Measurements from ENCODE around the gene LRRK1.

DNA sequence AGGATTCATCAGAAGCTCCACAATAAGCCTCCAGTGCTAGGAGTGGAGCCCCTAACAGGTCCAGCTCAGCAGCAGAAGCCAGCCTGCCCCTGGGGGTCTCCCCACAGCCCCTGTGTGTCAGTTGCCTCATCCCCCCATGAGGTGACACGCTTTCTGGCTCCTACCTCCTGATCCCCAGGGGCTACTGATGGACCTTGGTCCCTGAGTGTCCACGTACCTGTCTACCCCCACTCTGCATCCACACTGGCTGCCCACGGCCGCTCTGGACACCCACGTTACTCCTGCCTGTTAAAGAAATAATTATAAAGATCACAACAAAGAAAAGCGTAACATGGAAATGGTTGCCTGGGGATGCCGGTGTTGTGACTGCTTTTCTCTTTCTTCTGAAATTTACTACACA is 189.6 kb downstream of the LRRK1 start:
- no peak for TF ChIP-seq EZH2phosphoT487 (IDR thresholded peaks at IDR 0.05; ENCODE audit: borderline replicate concordance, low read length)
- no peak for TF ChIP-seq CTCF (IDR thresholded peaks at IDR 0.05; ENCODE audit: low read depth, low read length, poor library complexity, severe bottlenecking)

All from DOHH2 (cell line).